GM19452 (cell line): ENCODE measurements around the gene RNF167.

Experiments
- ATAC-seq: cut with Tn5 transposase; IDR thresholded peaks from one replicate; pipeline ENCODE4 v1.9.1; 2021; ENCODE audit not compliant: unreplicated experiment

The RNF167 gene

GRCh38 chr17:4939796-4940554, at the start of gene RNF167, which contains the start of gene SLC25A11:
RNF167 (plus strand) TSS chr17:4940268; CDS start chr17:4940910, 642 bp downstream.
SLC25A11 (minus strand) TSS chr17:4940046; CDS start chr17:4939910, 136 bp downstream.
- ATAC-seq, result peak; percentile 76

DNA sequence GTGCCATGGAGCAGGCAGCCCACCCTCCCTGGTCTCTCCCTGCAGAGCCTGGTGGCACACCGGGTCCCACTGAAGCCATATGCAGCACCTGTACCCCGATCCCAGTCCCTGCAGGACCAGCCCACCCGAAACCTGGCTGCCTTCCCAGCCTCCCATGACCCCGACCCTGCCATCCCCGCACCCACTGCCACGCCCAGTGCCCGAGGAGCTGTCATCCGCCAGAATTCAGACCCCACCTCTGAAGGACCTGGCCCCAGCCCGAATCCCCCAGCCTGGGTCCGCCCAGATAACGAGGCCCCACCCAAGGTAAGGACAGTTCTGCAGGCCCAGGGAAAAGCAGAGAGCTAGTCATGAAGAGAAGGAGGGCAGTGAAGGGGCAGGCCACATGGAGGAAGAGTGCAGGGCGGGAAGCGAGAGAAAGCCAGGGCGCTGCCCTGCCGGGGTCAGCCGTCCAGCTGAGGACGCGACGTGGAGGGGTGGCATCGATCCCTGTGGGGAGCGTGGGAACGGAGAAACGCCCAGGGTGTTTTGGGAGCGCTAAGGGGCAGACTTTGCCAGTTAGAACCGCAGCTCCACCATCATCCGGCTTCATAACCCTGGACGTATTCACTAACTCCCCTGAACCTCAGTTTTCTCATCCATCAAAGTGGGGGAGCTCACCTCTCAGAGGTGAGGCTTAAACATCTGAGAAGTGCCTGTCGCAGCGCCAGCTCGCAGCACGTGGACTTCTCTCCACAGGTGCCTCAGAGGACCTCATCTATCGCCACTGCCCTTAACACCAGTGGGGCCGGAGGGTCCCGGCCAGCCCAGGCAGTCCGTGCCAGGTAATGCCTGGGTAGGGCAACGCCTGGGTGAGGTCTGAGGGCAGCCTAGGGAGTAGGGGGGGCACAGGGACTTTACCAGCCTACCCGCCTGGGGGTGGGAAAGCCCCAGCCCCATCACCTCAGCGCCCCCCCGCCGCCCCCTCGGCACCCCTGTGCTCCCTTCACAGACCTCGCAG, 48.4 kb upstream of the RNF167 start:
- no peak for ATAC-seq

DNA sequence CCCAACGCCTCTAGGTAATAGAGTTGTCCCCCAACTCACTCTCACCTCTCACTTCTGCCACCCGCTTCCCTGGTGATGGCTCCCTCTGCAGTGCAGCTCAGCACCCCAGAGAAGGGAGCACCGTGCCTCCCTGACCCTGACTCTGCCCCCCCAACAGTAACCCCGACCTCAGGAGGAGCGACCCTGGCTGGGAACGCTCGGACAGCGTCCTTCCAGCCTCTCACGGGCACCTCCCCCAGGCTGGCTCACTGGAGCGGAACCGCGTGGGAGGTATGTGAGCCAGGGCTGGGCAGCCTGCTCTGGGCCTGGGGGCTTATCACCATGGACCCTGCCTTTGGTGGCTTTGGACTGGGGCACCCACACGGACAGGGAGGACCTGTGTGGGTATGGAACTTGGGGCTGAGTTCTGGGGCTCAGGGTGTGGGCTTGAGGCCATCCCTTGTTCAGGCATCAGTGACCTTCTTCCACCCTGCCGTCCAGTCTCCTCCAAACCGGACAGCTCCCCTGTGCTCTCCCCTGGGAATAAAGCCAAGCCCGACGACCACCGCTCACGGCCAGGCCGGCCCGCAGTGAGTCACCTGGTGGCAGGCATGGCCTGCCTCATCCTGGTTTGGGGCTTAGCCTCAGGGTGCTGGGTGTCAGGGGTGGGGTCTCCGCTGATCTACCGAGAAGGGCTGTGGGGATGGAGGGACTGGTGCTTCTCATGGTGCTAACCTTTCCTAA, 47.4 kb upstream of the RNF167 start:
- ATAC-seq, result no peak

GRCh38 chr17:4893272-4893671, 46.8 kb upstream of the RNF167 start:
- ATAC-seq, result no peak

- no peak for ATAC-seq
Observed at GRCh38 chr17:4893721-4894560, 46.1 kb upstream of the RNF167 start.

DNA sequence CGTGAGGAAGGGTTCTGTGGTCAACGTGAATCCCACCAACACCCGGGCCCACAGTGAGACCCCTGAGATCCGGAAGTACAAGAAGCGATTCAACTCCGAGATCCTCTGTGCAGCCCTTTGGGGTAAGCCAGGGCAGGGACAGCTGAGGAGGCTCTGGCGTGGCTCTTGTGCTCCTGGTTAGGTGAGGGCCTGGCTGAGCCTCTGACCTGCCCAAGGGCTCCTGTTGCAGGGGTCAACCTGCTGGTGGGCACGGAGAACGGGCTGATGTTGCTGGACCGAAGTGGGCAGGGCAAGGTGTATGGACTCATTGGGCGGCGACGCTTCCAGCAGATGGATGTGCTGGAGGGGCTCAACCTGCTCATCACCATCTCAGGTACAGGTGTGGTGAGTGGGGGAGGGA, 44.9 kb upstream of the RNF167 start:
- no peak for ATAC-seq

GRCh38 chr17:4895657-4896331, 44.3 kb upstream of the RNF167 start:
- no peak for ATAC-seq

- no peak for ATAC-seq
Observed at GRCh38 chr17:4896332-4897197, 43.5 kb upstream of the RNF167 start.

DNA sequence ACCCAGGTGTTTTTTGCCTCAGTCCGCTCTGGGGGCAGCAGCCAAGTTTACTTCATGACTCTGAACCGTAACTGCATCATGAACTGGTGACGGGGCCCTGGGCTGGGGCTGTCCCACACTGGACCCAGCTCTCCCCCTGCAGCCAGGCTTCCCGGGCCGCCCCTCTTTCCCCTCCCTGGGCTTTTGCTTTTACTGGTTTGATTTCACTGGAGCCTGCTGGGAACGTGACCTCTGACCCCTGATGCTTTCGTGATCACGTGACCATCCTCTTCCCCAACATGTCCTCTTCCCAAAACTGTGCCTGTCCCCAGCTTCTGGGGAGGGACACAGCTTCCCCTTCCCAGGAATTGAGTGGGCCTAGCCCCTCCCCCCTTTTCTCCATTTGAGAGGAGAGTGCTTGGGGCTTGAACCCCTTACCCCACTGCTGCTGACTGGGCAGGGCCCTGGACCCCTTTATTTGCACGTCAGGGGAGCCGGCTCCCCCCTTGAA, 42.8 kb upstream of the RNF167 start:
- ATAC-seq, result no peak

- no peak for ATAC-seq
Observed at GRCh38 chr17:4897785-4898184, 42.3 kb upstream of the RNF167 start.

GRCh38 chr17:4898351-4898750, 41.7 kb upstream of the RNF167 start:
- ATAC-seq, result no peak

DNA sequence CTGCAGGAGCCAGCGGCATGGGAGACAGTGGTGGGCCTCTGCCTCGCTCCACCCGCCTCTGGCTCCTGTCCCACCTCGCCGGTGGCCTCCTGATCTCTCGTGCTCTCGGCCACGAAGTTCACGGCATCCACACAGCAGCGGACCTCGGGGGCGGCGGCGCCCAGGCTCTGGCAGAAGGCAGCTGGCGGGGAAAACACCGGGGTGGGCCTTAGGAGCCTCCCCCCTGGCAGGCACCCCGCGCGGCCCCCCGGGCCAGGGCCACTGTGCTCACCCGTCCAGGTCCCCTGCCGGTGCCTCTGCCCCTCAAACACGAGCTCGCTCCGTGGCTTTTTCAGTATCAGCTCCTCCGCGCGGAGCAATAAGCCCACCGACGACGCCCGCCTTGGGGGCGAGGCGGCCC, 41.1 kb upstream of the RNF167 start:
- no peak for ATAC-seq

- ATAC-seq, result no peak
Observed at GRCh38 chr17:4899341-4900230, 40.5 kb upstream of the RNF167 start, which contains the start of gene C17orf107. C17orf107 (plus strand) TSS chr17:4899536; CDS start chr17:4899763, 227 bp downstream.

DNA sequence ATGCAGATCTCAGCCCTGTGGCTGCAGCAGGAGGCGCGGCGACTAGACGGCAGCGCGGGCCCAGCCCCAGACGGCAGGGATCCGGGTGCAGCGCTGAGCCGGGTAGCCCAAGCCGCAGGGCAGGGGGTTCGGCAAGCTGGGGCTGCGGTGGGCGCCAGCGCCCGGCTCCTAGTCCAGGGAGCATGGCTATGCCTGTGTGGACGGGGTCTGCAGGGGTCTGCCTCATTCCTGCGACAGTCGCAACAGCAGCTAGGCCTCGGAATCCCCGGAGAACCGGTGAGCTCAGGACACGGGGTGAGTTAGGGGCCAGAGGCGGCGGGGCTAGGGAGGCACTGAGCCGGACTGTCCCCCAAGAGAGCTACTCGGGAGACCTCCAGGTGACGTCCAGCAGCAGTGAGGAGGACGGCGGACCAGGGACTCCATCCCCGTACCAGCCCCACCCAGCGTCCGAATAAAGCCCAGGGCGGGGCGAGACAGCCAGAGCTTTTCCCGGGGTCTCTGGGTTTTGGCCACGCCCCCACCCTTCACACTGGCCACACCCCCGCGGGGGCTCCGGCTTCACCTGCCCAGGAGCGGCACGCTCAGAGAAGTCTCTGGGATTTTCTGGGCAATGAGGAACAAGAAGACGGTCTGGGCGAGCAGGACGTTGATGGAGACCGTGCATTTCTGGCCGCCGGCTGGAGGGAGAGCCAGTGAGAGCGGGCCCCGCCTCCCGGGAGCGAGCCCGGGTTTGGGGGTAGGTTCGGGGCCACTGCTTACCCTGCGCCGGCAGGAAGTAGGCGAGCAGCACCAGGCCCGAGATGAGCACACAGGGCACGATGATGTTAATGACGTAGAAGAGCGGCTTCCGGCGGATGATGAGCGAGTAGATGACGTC, 39.6 kb upstream of the RNF167 start:
- ATAC-seq, result no peak

DNA sequence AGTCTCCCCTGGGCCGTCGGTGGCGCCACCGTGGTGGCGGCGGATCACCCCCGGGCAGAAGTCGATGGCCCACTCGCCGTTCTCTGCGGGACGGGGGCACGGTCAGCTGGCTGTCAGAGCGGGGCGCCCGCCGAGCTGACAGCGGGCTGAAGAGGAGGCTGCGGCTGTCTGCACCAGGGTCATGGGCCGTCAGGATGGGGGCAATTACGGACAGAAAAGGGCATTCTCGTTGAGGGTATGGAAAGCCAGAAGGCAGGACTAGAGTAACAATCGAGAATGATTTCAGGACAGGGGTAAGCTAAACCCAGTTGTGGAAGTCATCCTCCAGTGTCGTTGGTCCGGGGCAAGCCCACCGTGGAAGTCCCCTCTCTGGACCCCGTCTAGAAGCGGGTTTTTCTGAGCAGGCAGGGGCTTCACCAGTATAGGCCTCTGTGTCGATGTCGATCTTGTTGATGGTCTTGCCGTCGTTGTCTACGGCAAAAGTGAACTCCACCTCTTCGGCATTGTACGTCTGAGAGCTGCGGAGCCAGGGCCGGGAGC, 38.9 kb upstream of the RNF167 start:
- no peak for ATAC-seq

- ATAC-seq, result no peak
Observed at GRCh38 chr17:4901648-4902344, 38.3 kb upstream of the RNF167 start.
